HepG2 (cell line): ENCODE data around the gene GCN1. TPM values are rescaled to one million over a fixed set of nuclear protein-coding genes. Genes with fewer than 3 reads are reported as not detected.

Source experiments
- AGO1 ChIP-seq: fragments of 200-400 bp; formaldehyde crosslinking; IDR thresholded peaks from 2 replicates; pipeline ENCODE4 v1.6.1; 2017; ENCODE audit warnings: mild to moderate bottlenecking, low read depth, low read length, moderate library complexity; ENCODE audit not compliant: poor library complexity, severe bottlenecking
- ASH2L ChIP-seq: fragments of 300-600, 200-600 bp; sonication (generic); IDR thresholded peaks from 2 replicates; pipeline ENCODE4 v1.7.0; 2017; ENCODE audit warnings: low read depth, mild to moderate bottlenecking, moderate library complexity, mixed read lengths, low read length; ENCODE audit not compliant: insufficient read length
- CBX2 ChIP-seq, 2 experiments: fragments of 200-600 bp in 1 of 2; sonication (generic); formaldehyde crosslinking in 1 of 2; IDR thresholded peaks; 2 replicates each; pipeline versions ENCODE4 v1.7.0 to v1.8.1; 2018 to 2022; ENCODE audit warnings: low read depth in 2 of 2, low read length in 1 of 2, mild to moderate bottlenecking in 1 of 2, missing genetic modification reagents in 1 of 2
- CCDC6 ChIP-seq: sonication (generic); formaldehyde crosslinking; IDR thresholded peaks from 2 replicates; pipeline ENCODE4 v1.8.1; 2022; ENCODE audit warnings: mild to moderate bottlenecking, missing genetic modification reagents, moderate library complexity
- CREM ChIP-seq, 2 experiments: sonication (generic) in 1 of 2; formaldehyde crosslinking in 1 of 2; IDR thresholded peaks; 2 replicates each; pipeline versions ENCODE4 v1.4.0 to v1.6.1; 2016 to 2020; ENCODE audit warnings: antibody characterized with exemption in 1 of 2, mild to moderate bottlenecking in 1 of 2, missing genetic modification reagents in 1 of 2
- FOXJ3 ChIP-seq: sonication (generic); formaldehyde crosslinking; IDR thresholded peaks from 2 replicates; pipeline ENCODE4 v1.4.0; 2020; ENCODE audit warnings: missing genetic modification reagents, mild to moderate bottlenecking, borderline replicate concordance
- GATAD1 ChIP-seq: IDR thresholded peaks from 2 replicates; pipeline ENCODE4 v1.6.1; 2016; ENCODE audit warnings: missing genetic modification reagents, missing compliant biosample characterization
- HHEX ChIP-seq: IDR thresholded peaks from 2 replicates; pipeline ENCODE4 v1.6.1; 2016; ENCODE audit warnings: control low read depth
- HMG20A ChIP-seq: IDR thresholded peaks from 2 replicates; pipeline ENCODE4 v1.6.1; 2016; ENCODE audit warnings: borderline replicate concordance
- KMT2A ChIP-seq: sonication (generic); formaldehyde crosslinking; IDR thresholded peaks from 2 replicates; pipeline ENCODE4 v1.4.0; 2020; ENCODE audit warnings: missing genetic modification reagents
- LCORL ChIP-seq, 2 experiments: fragments of 450-650 bp in 1 of 2; sonication (generic) in 1 of 2; formaldehyde crosslinking in 1 of 2; IDR thresholded peaks; 2 replicates each; pipeline versions ENCODE4 v1.5.0 to v1.6.1; 2017 to 2020; ENCODE audit warnings: antibody characterized with exemption in 1 of 2, missing genetic modification reagents in 1 of 2
- MED13 ChIP-seq: sonication (generic); formaldehyde crosslinking; IDR thresholded peaks from 2 replicates; pipeline ENCODE4 v1.5.0; 2020; ENCODE audit warnings: missing genetic modification reagents
- MED8 ChIP-seq: sonication (generic); formaldehyde crosslinking; IDR thresholded peaks from 2 replicates; pipeline ENCODE4 v1.8.1; 2023; ENCODE audit warnings: mild to moderate bottlenecking, missing genetic modification reagents; ENCODE audit not compliant: insufficient replicate concordance
- MEIS1 ChIP-seq: sonication (generic); formaldehyde crosslinking; IDR thresholded peaks from 2 replicates; pipeline ENCODE4 v1.9.0; 2021; ENCODE audit warnings: mild to moderate bottlenecking, missing genetic modification reagents, moderate library complexity, borderline replicate concordance
- NCOA1 ChIP-seq: sonication (generic); formaldehyde crosslinking; IDR thresholded peaks from 2 replicates; pipeline ENCODE4 v1.9.0; 2021; ENCODE audit warnings: missing genetic modification reagents
- NFE2L1 ChIP-seq: sonication (generic); formaldehyde crosslinking; IDR thresholded peaks from 2 replicates; pipeline ENCODE4 v1.4.0; 2020; ENCODE audit warnings: missing genetic modification reagents, mild to moderate bottlenecking, borderline replicate concordance
- NFIC ChIP-seq: IDR thresholded peaks from 2 replicates; pipeline ENCODE4 v1.6.1; 2012; ENCODE audit warnings: mild to moderate bottlenecking, low read length, inconsistent platforms
- PLRG1 ChIP-seq: fragments of 450-650 bp; conservative IDR thresholded peaks from 2 replicates; pipeline ENCODE4 v1.6.1; 2016
- POLR2AphosphoS5 ChIP-seq: IDR thresholded peaks from 2 replicates; pipeline ENCODE4 v1.6.1; 2012; ENCODE audit warnings: low read depth, low read length
- TAF1 ChIP-seq: sonication (generic); formaldehyde crosslinking; IDR thresholded peaks from 2 replicates; pipeline ENCODE4 v1.4.0; 2020; ENCODE audit warnings: missing genetic modification reagents
- TP53 ChIP-seq: sonication (generic); formaldehyde crosslinking; conservative IDR thresholded peaks from 2 replicates; pipeline ENCODE4 v1.4.0; 2020; ENCODE audit warnings: missing genetic modification reagents
- ZNF232 ChIP-seq: sonication (generic); formaldehyde crosslinking; IDR thresholded peaks from 2 replicates; pipeline ENCODE4 v1.4.0; 2020; ENCODE audit warnings: missing genetic modification reagents, borderline replicate concordance
- ZNF446 ChIP-seq: sonication (generic); formaldehyde crosslinking; IDR thresholded peaks from 2 replicates; pipeline ENCODE4 v1.5.0; 2020; ENCODE audit warnings: mild to moderate bottlenecking, missing genetic modification reagents
- polyA plus RNA-seq, 8 experiments: library from polyadenylated mRNA; depleted of rRNA in 3 of 8; stranded (reverse) in 7 of 8; unstranded in 1 of 8; fragments of >200 nt; fragmentation: Illumina TruSeq in 4 of 8; extraction: Trizol in 4 of 8; gene quantifications; 2 replicates each; pipeline versions ENCODE4 v1.2.1 to v1.2.3, GENCODE V29; 2011 to 2016; ENCODE audit warnings: low read depth in 4 of 8, missing spikeins in 1 of 8, mixed read lengths in 1 of 8; ENCODE audit not compliant: insufficient read depth in 1 of 8
- total RNA-seq, 5 experiments: library from RNA; depleted of rRNA; stranded (reverse); fragments of >200 nt; fragmentation: Illumina TruSeq; extraction: Trizol; gene quantifications; 2 replicates each; pipeline ENCODE4 v1.2.3, GENCODE V29; 2016; ENCODE audit warnings: low read depth in 1 of 5
- TF ChIP-seq, protein P1 (sequence below): sonication (generic); formaldehyde crosslinking; IDR thresholded peaks from 2 replicates; pipeline ENCODE4 v1.4.0; 2020; ENCODE audit warnings: missing genetic modification reagents, mild to moderate bottlenecking, borderline replicate concordance
- TF ChIP-seq, protein P2 (sequence below): conservative IDR thresholded peaks from 2 replicates; pipeline ENCODE4 v1.6.1; 2018; ENCODE audit warnings: missing genetic modification reagents
- TF ChIP-seq, protein P3 (sequence below): sonication (generic); formaldehyde crosslinking; IDR thresholded peaks from 2 replicates; pipeline ENCODE4 v1.4.0; 2020; ENCODE audit warnings: missing genetic modification reagents

The GCN1 gene
- total and polyA plus RNA-seq, 2 of the 13 experiments (the other 11 are each of a cell fraction or from before 2014, with no cell fraction given), result 58.2 to 83.0 TPM

DNA sequence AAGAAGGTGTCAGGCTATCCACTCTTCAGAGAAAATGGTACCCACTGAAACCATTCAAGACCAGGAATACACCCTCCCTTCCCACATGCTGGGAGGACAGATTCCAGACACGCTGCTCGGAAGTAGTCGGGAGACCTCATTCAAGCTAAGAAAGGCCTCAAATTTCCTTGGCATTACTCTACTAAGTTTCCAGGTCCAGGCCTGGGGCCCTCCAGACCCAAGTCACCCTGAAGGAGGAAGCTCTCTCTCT, 33.5 kb upstream of the GCN1 start (continued):
- TF ChIP-seq, protein P1, sequence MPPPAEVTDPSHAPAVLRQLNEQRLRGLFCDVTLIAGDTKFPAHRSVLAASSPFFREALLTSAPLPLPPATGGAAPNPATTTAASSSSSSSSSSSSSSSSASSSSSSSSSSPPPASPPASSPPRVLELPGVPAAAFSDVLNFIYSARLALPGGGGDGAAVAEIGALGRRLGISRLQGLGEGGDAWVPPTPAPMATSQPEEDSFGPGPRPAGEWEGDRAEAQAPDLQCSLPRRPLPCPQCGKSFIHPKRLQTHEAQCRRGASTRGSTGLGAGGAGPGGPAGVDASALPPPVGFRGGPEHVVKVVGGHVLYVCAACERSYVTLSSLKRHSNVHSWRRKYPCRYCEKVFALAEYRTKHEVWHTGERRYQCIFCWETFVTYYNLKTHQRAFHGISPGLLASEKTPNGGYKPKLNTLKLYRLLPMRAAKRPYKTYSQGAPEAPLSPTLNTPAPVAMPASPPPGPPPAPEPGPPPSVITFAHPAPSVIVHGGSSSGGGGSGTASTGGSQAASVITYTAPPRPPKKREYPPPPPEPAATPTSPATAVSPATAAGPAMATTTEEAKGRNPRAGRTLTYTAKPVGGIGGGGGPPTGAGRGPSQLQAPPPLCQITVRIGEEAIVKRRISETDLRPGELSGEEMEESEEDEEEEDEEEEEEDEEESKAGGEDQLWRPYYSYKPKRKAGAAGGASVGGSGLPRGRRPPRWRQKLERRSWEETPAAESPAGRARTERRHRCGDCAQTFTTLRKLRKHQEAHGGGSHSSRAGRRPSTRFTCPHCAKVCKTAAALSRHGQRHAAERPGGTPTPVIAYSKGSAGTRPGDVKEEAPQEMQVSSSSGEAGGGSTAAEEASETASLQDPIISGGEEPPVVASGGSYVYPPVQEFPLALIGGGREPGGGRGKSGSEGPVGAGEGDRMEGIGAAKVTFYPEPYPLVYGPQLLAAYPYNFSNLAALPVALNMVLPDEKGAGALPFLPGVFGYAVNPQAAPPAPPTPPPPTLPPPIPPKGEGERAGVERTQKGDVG, result no peak
- no peak for TF ChIP-seq NCOA1 (CRISPR knock-in tag)
- TF ChIP-seq KMT2A (CRISPR knock-in tag), result no peak
- TF ChIP-seq HMG20A (CRISPR knock-in tag), result no peak
- TF ChIP-seq MED8 (CRISPR knock-in tag), result peak; percentile 8
- no peak for TF ChIP-seq AGO1
- TF ChIP-seq ZNF446 (CRISPR knock-in tag), result no peak
- no peak for TF ChIP-seq CBX2 (IDR thresholded peaks at IDR 0.05; ENCODE audit: low read depth, low read length)
- TF ChIP-seq CBX2 (CRISPR knock-in tag; IDR thresholded peaks at IDR 0.05; ENCODE audit: low read depth), result no peak
- peak; percentile 29; the same call in 1 of the 2 replicates for TF ChIP-seq TP53 (CRISPR knock-in tag)
- 0 out of 2 replicates have a peak, but pooled peaks have one; percentile 42 for TF ChIP-seq MEIS1
- no peak for TF ChIP-seq HHEX (CRISPR knock-in tag)
- no peak for TF ChIP-seq TAF1 (CRISPR knock-in tag)
- TF ChIP-seq LCORL (IDR thresholded peaks at IDR 0.05), result no peak
- TF ChIP-seq LCORL (CRISPR knock-in tag; IDR thresholded peaks at IDR 0.05), result no peak
- TF ChIP-seq ZNF232 (CRISPR knock-in tag), result no peak
- no peak for TF ChIP-seq PLRG1
- TF ChIP-seq, protein P2, sequence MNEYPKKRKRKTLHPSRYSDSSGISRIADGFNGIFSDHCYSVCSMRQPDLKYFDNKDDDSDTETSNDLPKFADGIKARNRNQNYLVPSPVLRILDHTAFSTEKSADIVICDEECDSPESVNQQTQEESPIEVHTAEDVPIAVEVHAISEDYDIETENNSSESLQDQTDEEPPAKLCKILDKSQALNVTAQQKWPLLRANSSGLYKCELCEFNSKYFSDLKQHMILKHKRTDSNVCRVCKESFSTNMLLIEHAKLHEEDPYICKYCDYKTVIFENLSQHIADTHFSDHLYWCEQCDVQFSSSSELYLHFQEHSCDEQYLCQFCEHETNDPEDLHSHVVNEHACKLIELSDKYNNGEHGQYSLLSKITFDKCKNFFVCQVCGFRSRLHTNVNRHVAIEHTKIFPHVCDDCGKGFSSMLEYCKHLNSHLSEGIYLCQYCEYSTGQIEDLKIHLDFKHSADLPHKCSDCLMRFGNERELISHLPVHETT, result no peak
- no peak; the same call in 1 of the 2 replicates for TF ChIP-seq CCDC6 (CRISPR knock-in tag)
- no peak for TF ChIP-seq GATAD1
- peak; percentile 24; the same call in 1 of the 2 replicates for TF ChIP-seq NFIC
- peak; percentile 60; the same call in 1 of the 2 replicates for TF ChIP-seq CREM (IDR thresholded peaks at IDR 0.05)
- TF ChIP-seq CREM (CRISPR knock-in tag; IDR thresholded peaks at IDR 0.05), result no peak
- TF ChIP-seq FOXJ3, result peak; percentile 23; the same call in 1 of the 2 replicates
- TF ChIP-seq POLR2AphosphoS5, result no peak
- TF ChIP-seq ASH2L, result peak; percentile 93
- TF ChIP-seq MED13 (CRISPR knock-in tag), result no peak
- no peak for TF ChIP-seq NFE2L1
- TF ChIP-seq, protein P3, sequence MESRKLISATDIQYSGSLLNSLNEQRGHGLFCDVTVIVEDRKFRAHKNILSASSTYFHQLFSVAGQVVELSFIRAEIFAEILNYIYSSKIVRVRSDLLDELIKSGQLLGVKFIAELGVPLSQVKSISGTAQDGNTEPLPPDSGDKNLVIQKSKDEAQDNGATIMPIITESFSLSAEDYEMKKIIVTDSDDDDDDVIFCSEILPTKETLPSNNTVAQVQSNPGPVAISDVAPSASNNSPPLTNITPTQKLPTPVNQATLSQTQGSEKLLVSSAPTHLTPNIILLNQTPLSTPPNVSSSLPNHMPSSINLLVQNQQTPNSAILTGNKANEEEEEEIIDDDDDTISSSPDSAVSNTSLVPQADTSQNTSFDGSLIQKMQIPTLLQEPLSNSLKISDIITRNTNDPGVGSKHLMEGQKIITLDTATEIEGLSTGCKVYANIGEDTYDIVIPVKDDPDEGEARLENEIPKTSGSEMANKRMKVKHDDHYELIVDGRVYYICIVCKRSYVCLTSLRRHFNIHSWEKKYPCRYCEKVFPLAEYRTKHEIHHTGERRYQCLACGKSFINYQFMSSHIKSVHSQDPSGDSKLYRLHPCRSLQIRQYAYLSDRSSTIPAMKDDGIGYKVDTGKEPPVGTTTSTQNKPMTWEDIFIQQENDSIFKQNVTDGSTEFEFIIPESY (CRISPR knock-in tag), result no peak
